Measurements from ENCODE around the gene TMC2. TPM values are rescaled to one million over a fixed set of nuclear protein-coding genes. Genes with fewer than 3 reads are reported as not detected.

Gene TMC2
- total and polyA plus RNA-seq, 2 of the 8 experiments (the other 6 are each of a cell fraction or from before 2014, with no cell fraction given), result not detected

- H2AFZ ChIP-seq (ENCODE audit: low read length), result peak overlapping the region; percentile 97; the same call in 1 of the 2 replicates
- H3K4ac ChIP-seq (replicated peaks; ENCODE audit: insufficient read length, low read depth, low read length), result no peak overlapping the region
- H3K9ac ChIP-seq (replicated peaks in 1 of 4; ENCODE audit: extremely low read depth in 1 of 4, low read depth in 3 of 4, low read length in 3 of 4), result no peak overlapping the region
- no peaks in the 10 kb centered on the region for H3K27me3 ChIP-seq (replicated peaks in 1 of 4; ENCODE audit: control insufficient read depth in 3 of 4, extremely low read depth in 1 of 4, insufficient read depth in 3 of 4, low read length in 3 of 4)
- H2BK5ac ChIP-seq (ENCODE audit: low read depth, low read length), result peak overlapping the region; percentile 40; the same call in 1 of the 2 replicates
- no peak for DNase-seq (ENCODE audit: low read depth in 1 of 2, low spot score in 2 of 2)
- no peak overlapping the region for H2AK5ac ChIP-seq (ENCODE audit: low read depth, low read length)
- CTCF ChIA-PET (ENCODE audit: partially characterized antibody), result interaction anchor here (0.6 to 1.5 kb wide), 4 partner anchors 9 to 621 kb away, joined by 3 to 6 read pairs (median 4); no protein-coding TSS in a partner anchor
- no peak overlapping the region for H2BK120ac ChIP-seq (replicated peaks; ENCODE audit: low read depth, low read length)
- no peak overlapping the region for H4K8ac ChIP-seq (ENCODE audit: extremely low read depth, insufficient read depth, low read length)
- no peaks in the 10 kb centered on the region for H3K79me1 ChIP-seq (ENCODE audit: low read depth, low read length)
- no peaks in the 10 kb centered on the region for H4K20me1 ChIP-seq (replicated peaks in 1 of 2; ENCODE audit: control insufficient read depth in 1 of 2, insufficient read depth in 2 of 2, low read length in 2 of 2)
- no peak overlapping the region for H3K56ac ChIP-seq (replicated peaks; ENCODE audit: insufficient read length, low read depth, low read length)
- 0 out of 2 replicates have a peak overlapping the region, but pooled peaks have one; percentile 27 for H2BK12ac ChIP-seq (ENCODE audit: low read depth, low read length)
- WGBS, 2 experiments (ENCODE audit: extremely low coverage in 1 of 2, insufficient coverage in 1 of 2, insufficient read length in 1 of 2, insufficient replicate concordance in 2 of 2, low coverage in 1 of 2, low lambda C conversion rate in 2 of 2, missing lambda C conversion rate in 1 of 2), result 74% methylated on average over 8 of the region's 8 CpGs; no CpG with 5 or more reads in 1 of the 2 experiments
- no peaks in the 10 kb centered on the region; a peak in 2 of 7 replicates for H3K4me1 ChIP-seq (replicated peaks in 1 of 4; ENCODE audit: control insufficient read depth in 3 of 4, insufficient read depth in 4 of 4, low read length in 3 of 4)
- H4K91ac ChIP-seq (replicated peaks; ENCODE audit: insufficient read length, low read length), result peak overlapping the region; percentile 54
- no peak overlapping the region for H4K5ac ChIP-seq (ENCODE audit: insufficient read length, low read depth, low read length)
- H3K79me2 ChIP-seq (ENCODE audit: control insufficient read depth in 1 of 2, insufficient read depth in 2 of 2, low read length in 2 of 2), result no peaks in the 10 kb centered on the region
- POLR2A ChIA-PET (ENCODE audit: partially characterized antibody), result interaction anchor here (0.6 to 1.4 kb wide), 2 partner anchors 29 to 56 kb away, joined by 3 to 4 read pairs; no protein-coding TSS in a partner anchor
- H3K23ac ChIP-seq (ENCODE audit: insufficient read length), result no peak overlapping the region
- H3K9me3 ChIP-seq (ENCODE audit: insufficient read depth in 2 of 2, low read depth in 1 of 2, low read length in 1 of 2), result no peaks in the 10 kb centered on the region
- no peak overlapping the region for H3K27ac ChIP-seq (ENCODE audit: low read depth, low read length)
- H3K18ac ChIP-seq (ENCODE audit: extremely low read depth, low read length), result no peak overlapping the region
- no peaks in the 10 kb centered on the region for H3K36me3 ChIP-seq (ENCODE audit: control insufficient read depth in 2 of 4, insufficient read depth in 4 of 4, low read length in 3 of 4)
- no peak overlapping the region for H3K4me2 ChIP-seq (ENCODE audit: insufficient read depth in 1 of 2, low read depth in 2 of 2, low read length in 2 of 2)
- H2BK20ac ChIP-seq (ENCODE audit: low read length), result no peak overlapping the region; the same call in 1 of the 2 replicates
- no peak overlapping the region for H2BK15ac ChIP-seq (ENCODE audit: low read length)
- H3K4me3 ChIP-seq (ENCODE audit: extremely low read depth in 1 of 4, insufficient read depth in 2 of 4, low read depth in 3 of 4, low read length in 4 of 4), result no peak overlapping the region
- H3K14ac ChIP-seq (ENCODE audit: insufficient read length), result no peak overlapping the region
- no peak for FAIRE-seq
- no peaks in the 10 kb centered on the region for H3K23me2 ChIP-seq (ENCODE audit: low read depth, low read length)
These were observed 60.4 kb downstream of the TMC2 start for GRCh38 chr20:2596673-2597279.

Measured in H1 (cell line).